ENCODE data around the gene GNB5.
"Not testable (repeated sequence)": the region's sequence is repeated elsewhere in the genome, so short reads cannot be mapped to it uniquely, and the experiment has no call there.

The GNB5 gene

GRCh38 chr15:52191207-52191606, at the start of gene GNB5:
Gene GNB5 (minus strand): TSS chr15:52191392. CDS start chr15:52184676, 6,716 bp downstream.
- no peak for DNase-seq (ENCODE audit: low read depth)

- no peak for DNase-seq (ENCODE audit: low read depth)
Measured at GRCh38 chr15:52240166-52240565, 49.0 kb upstream of the GNB5 start.

DNA sequence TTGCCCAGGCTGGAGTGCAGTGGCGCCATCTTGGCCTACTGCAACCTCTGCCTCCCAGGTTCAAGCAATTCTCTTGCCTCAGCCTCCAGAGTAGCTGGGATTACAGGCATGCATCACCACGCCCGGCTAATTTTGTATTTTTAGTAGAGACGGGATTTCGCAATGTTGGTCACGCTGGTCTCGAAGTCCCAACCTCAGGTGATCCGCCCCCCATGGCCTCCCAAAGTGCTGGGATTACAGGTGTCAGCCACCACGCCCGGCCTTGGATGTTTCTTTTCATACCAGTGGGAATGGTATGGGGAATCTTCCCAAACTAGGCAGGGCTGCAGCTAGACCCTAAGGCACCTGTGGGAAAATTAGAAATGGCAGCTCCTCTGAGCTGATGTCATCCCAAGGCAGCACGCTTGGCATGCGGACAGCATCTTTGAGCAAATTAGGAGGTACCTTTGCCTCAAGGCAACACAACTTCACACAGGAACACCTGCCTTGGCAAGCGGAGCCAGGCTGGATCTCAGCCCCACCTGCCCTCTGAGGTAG, 47.9 kb upstream of the GNB5 start:
- not testable (repeated sequence) for DNase-seq (ENCODE audit: low read depth)

- no peak for DNase-seq (ENCODE audit: low read depth)
Measured at GRCh38 chr15:52238149-52238548, 47.0 kb upstream of the GNB5 start.

- DNase-seq (ENCODE audit: low read depth) = no peak
Measured at GRCh38 chr15:52236013-52236412, 44.8 kb upstream of the GNB5 start.

DNA sequence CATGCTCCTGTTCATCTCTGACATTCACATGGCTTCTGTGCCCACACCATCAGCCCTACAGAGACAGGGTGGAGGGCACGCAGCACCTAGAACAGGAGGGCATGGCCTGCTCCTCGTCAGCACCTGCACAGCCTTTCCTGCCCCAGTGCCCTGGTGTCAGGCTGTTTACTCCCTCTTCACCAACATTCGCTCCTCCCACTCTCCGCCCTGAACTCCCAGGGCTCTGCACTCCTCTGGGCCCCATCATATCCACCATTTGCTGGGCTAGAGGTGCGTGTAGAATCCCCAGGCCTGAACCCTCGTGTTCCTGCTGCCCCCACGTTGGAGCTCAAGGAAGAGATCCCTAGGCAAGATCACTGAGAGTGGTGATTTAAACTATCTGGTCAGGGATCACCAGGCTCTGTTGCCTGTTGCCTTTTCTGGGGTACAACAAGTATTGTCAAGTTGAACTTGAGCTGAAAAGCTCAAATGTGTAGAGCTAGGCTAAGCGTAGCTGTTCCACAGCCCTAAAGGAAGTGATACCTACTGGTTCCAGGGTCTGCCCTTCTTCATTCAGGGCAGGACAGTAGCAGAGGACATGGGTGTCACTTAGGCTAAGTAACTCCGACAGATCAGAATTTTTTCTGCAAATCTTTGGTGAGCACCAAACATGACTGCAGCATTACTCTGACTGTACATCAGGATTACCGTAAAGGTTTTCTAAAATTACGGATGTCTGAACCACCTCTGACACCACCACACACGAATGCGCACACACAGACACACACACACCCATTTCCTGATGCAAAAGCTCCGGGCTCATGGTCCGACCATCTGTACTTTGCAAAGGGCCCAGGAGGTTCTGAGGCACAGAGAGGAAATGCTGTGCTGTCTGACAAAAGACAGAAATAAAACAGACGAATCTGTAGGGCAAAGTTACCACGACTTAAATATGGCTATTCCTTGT, 43.7 kb upstream of the GNB5 start:
- DNase-seq (ENCODE audit: low read depth) = no peak

DNA sequence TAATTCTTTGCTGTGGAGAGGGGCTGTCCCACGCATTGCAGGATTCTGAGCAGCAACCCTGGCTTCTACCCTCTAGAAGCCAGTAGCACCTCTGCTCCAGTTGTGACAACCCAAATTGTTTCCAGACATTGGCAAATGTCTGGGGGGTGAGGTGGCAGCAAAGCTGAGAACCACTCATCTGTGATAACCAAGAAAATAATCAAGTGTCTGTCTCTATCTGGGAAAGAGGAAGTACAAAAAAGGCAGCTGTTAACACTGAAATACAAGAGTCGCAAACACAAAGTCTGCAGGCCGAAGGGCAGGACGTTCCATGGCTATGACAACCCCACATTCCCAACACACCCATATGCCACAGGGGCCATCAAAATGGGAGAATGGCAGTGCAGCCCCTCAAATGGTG, 42.2 kb upstream of the GNB5 start:
- no peak for DNase-seq (ENCODE audit: low read depth)

DNA sequence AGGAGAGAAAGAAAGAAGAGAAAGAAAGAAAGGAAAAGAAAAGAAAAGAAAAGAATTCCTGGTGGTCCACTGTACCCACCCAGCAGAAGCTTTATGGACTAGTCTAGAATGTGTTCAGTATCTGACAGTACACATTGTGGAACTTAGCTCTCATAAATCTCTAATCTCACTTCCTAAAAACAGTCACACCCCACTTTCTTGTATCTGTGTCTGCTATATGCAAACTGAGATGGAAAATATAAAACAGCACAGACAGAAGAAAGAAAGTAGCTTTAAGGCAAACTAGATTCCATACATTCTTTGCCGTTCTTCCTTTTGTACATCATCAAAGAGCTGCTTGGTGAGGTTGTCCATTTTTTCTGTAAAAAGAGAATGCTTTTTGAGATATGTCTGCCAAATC, 41.1 kb upstream of the GNB5 start:
- no peak for DNase-seq (ENCODE audit: low read depth)

GRCh38 chr15:52230073-52230472, 38.9 kb upstream of the GNB5 start:
- DNase-seq (ENCODE audit: low read depth) = no peak

DNA sequence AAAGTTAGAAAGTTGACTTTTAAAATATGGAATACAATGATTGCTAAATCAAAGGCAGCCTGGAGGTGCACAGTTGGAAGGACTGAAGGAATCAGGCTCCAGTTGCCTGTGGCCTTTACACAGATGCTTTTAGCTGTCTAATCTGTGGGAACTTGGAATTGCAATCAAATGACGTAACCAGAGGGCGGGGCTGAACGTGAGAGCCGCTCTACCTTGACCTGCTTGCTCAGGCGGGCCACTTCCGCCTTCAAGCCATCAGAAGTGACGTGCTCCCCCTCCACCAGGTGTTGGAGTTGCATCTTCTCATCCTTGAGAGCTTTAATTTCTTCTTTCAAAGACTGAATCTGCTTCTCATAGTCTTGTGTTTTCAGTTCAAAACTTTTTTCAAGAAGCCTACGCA, 37.7 kb upstream of the GNB5 start:
- DNase-seq (ENCODE audit: low read depth) = no peak

GRCh38 chr15:52227456-52227855, 36.3 kb upstream of the GNB5 start:
- peak; percentile 70 for DNase-seq (ENCODE audit: low read depth)

DNA sequence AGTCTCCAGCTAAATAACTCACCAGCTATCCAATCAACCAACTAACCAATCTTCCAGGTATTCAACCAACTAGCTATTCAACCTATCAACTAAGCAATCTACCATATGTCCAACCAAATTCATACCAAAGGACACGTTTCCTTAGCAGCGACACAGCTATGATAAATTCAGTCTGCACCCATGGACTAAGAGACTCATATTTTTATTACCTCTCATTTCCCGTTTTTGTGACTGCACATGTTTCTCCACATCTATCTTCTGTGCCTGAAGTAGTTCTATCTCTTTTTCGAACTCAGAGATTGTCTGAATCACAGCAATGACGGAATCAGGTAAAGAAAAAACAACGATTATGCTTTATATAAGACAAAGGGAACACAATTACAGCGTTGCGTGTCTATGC, 34.0 kb upstream of the GNB5 start:
- no peak for DNase-seq (ENCODE audit: low read depth)

- no peak for DNase-seq (ENCODE audit: low read depth)
Measured at GRCh38 chr15:52224211-52224610, 33.0 kb upstream of the GNB5 start.

- no peak for DNase-seq (ENCODE audit: low read depth)
Measured at GRCh38 chr15:52221730-52222129, 30.5 kb upstream of the GNB5 start.

DNA sequence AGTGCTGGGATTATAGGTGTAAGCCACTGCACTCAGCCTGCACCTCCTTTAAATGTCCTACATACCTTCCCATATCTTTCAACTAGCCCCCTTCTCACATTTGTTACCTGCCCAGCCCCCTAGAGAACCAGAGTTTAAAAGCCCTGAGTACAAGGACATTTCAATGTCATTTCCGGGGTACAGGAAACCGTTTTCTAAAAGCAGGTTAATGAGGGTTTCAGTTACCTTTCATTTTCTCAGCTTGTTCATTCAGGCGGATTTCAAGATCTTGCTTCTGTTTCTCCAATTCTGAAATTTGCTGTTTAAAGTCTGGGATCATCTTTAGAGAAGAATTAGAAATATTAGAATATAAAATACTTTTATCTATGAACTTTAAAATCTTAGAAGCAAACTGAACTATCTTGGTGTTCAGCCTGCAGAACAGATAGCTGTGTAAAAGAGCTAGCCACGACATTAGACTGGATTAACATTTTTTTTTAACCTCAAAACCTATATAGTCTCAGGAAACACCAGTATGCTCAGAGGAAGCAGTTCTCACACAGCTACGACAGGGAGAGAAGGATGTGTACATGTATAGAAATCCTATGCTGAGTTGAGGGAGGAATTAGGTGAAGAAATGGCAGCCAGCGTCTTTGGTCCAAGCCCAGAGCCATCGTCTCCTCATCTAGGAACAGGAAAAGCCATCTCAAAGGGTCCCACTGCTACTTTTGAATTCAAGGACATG, 29.9 kb upstream of the GNB5 start:
- no peak for DNase-seq (ENCODE audit: low read depth)

GRCh38 chr15:52220251-52220650, 29.1 kb upstream of the GNB5 start:
- DNase-seq (ENCODE audit: low read depth) = no peak

GRCh38 chr15:52218816-52219215, 27.6 kb upstream of the GNB5 start:
- no peak for DNase-seq (ENCODE audit: low read depth)

DNA sequence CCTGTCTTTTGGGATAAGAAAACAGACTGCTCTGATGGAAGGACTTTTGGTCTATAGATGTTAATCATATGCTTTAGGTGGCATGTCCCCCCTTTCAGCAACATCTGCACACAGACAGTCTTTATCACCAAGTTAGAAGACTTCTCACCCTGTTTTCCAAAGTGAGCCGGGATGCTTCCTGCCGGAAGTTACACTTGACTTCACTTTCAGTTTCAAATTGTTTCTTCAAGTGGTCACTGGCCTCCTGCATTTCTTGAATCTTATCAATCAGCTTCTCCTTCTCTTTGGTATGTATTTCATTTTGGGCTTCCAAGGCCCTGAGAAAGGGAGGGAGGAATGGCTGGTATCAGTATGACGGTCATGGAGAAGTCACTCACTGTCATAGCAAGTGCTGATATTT, 27.2 kb upstream of the GNB5 start:
- no peak for DNase-seq (ENCODE audit: low read depth)

- no peak for DNase-seq (ENCODE audit: low read depth)
Measured at GRCh38 chr15:52217186-52217585, 26.0 kb upstream of the GNB5 start.

- no peak for DNase-seq (ENCODE audit: low read depth)
Measured at GRCh38 chr15:52214553-52214952, 23.4 kb upstream of the GNB5 start.

GRCh38 chr15:52213206-52213605, 22.0 kb upstream of the GNB5 start:
- DNase-seq (ENCODE audit: low read depth) = no peak

- peak; percentile 43 for DNase-seq (ENCODE audit: low read depth)
Measured at GRCh38 chr15:52208306-52208946, 17.2 kb upstream of the GNB5 start.

DNA sequence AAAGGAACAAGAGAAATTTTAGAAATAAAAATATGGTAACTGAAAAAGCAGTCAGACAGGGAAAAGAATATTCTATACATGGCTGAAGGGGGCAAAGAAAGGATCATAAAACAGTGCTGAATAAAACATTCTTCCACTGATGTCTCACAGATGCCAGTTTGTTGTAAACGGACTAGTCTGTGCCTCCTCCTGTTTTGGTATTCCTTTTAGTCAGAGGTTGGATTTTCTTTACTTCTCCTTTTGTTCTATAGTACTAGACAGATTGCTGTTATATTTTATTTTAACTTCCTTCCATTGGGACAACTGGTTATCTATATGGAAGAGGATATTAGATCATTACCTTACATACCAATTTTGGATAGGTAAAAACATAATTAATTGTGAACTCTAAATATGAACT, 16.0 kb upstream of the GNB5 start:
- DNase-seq (ENCODE audit: low read depth) = no peak

All from stromal cell of bone marrow (primary cell).